Activated CD8-positive, alpha-beta T cell treated with anti-CD3 and anti-CD28 coated beads for 36 hours (primary cell): ENCODE measurements around the gene EEF1A1. TPM values are rescaled to one million over a fixed set of nuclear protein-coding genes. Genes with fewer than 3 reads are reported as not detected.
A peak's percentile ranks its signal among the peaks of the same experiment; 100 is the strongest.
"Not testable (repeated sequence)": the region's sequence is repeated elsewhere in the genome, so short reads cannot be mapped to it uniquely, and the experiment has no call there.

Experiments used
- ATAC-seq: fragments of 200-7000 bp; cut with Tn5 transposase; one replicate; pipeline ENCODE4 v1.10.0; 2021; ENCODE audit warnings: mild to moderate bottlenecking, moderate library complexity
- CTCF ChIA-PET: fragments of 350-600 bp; sonication (Branson Sonifier 250); formaldehyde crosslinking; loops from one replicate; lab custom pipeline; 2021; ENCODE audit warnings: antibody characterized with exemption; lab: Charles Lee
- POLR2A ChIA-PET: fragments of 350-600 bp; sonication (Branson Sonifier 250); formaldehyde crosslinking; loops from one replicate; lab custom pipeline; 2021; ENCODE audit warnings: antibody characterized with exemption; lab: Charles Lee
- DNase-seq: peaks from one replicate; pipeline ENCODE4 v3.0.0-alpha.2; 2020
- H3K27ac Mint-ChIP-seq: one replicate; pipeline ENCODE4 v1.8.0; 2021; ENCODE audit warnings: mild to moderate bottlenecking, mixed read lengths
- H3K27me3 Mint-ChIP-seq: one replicate; pipeline ENCODE4 v1.8.0; 2021; ENCODE audit warnings: mixed read lengths
- H3K36me3 Mint-ChIP-seq: one replicate; pipeline ENCODE4 v1.8.0; 2021; ENCODE audit warnings: low read depth, mixed read lengths
- H3K4me1 Mint-ChIP-seq: one replicate; pipeline ENCODE4 v1.8.0; 2021; ENCODE audit warnings: low read depth, mixed read lengths
- H3K4me3 Mint-ChIP-seq: one replicate; pipeline ENCODE4 v1.8.0; 2021; ENCODE audit warnings: mild to moderate bottlenecking, moderate library complexity, mixed read lengths
- H3K9me3 Mint-ChIP-seq: one replicate; pipeline ENCODE4 v1.8.0; 2021; ENCODE audit warnings: mixed read lengths
- CTCF ChIP-seq: fragments of 200-600 bp; IDR thresholded peaks from one replicate; pipeline ENCODE4 v1.8.0; 2022; ENCODE audit warnings: antibody characterized with exemption, mild to moderate bottlenecking
- intact Hi-C: fragments of 100-400 bp; cut with micrococcal nuclease; formaldehyde crosslinking; loops from one replicate; pipeline ENCODE4 v1.10.0; 2022
- total RNA-seq, 2 experiments: library from RNA; stranded (reverse); gene quantifications; one replicate each; pipeline ENCODE4 v1.2.3, GENCODE V29; 2021

Gene EEF1A1
- total RNA-seq, 2 experiments from 2014 or later: 15,479 to 15,634 TPM

- Mint-ChIP-seq H3K36me3 (no peaks in the 10 kb centered on the region), H3K27ac (no peak overlapping the region), H3K27me3 (no peaks in the 10 kb centered on the region), H3K9me3 (no peaks in the 10 kb centered on the region), H3K4me3 (no peak overlapping the region), H3K4me1 (peaks cover 20% of the 10 kb centered on the region)
- DNase-seq (no peak), ATAC-seq (peak; percentile 42)
- ChIA-PET CTCF (interaction anchor here (1.1 to 1.5 kb wide), 2 partner anchors 9 to 116 kb away, joined by 3 to 8 read pairs; no protein-coding TSS in a partner anchor), POLR2A (interaction anchor here (0.5 to 2.6 kb wide), 5 partner anchors 20 to 46 kb away, joined by 3 to 19 read pairs (median 5); partner anchors contain the start of gene EEF1A1)
- TF ChIP-seq CTCF: no peak
- intact Hi-C loops: no loop called here
Measured at GRCh38 chr6:73558624-73559398, 38.0 kb upstream of the EEF1A1 start.

- no peak for DNase-seq
- no peak for ATAC-seq
- Mint-ChIP-seq H3K9me3 (no peaks in the 10 kb centered on the region), H3K27me3 (no peaks in the 10 kb centered on the region), H3K4me1 (peaks cover 20% of the 10 kb centered on the region), H3K36me3 (no peaks in the 10 kb centered on the region), H3K27ac (no peak overlapping the region), H3K4me3 (no peak overlapping the region)
- intact Hi-C loops: no loop called here
- ChIA-PET CTCF (interaction anchor here (0.7 to 1.6 kb wide), 2 partner anchors 11 to 21 kb away, joined by 3 to 4 read pairs; no protein-coding TSS in a partner anchor), POLR2A (interaction anchor here (1.1 to 2.6 kb wide), 2 partner anchors 9 to 36 kb away, joined by 4 to 19 read pairs; partner anchors contain the start of gene EEF1A1)
- TF ChIP-seq CTCF: no peak
Measured at GRCh38 chr6:73556836-73557235, 36.0 kb upstream of the EEF1A1 start.

GRCh38 chr6:73555380-73555949 lies 34.6 kb upstream of the EEF1A1 start:
- H3K4me3 Mint-ChIP-seq, H3K9me3 Mint-ChIP-seq, H3K36me3 Mint-ChIP-seq, CTCF ChIA-PET, intact Hi-C loops, H3K27ac Mint-ChIP-seq, DNase-seq, ATAC-seq, H3K27me3 Mint-ChIP-seq: not testable (repeated sequence)
- POLR2A ChIA-PET: interaction anchor here (0.8 kb wide), 1 partner anchor 42 kb away, joined by 3 read pairs; no protein-coding TSS in a partner anchor
- H3K4me1 Mint-ChIP-seq: peaks cover 14% of the 10 kb centered on the region

GRCh38 chr6:73551115-73551514 lies 30.3 kb upstream of the EEF1A1 start:
- H3K36me3 Mint-ChIP-seq, POLR2A ChIA-PET, DNase-seq, H3K27ac Mint-ChIP-seq, H3K27me3 Mint-ChIP-seq, H3K9me3 Mint-ChIP-seq, ATAC-seq, H3K4me3 Mint-ChIP-seq, H3K4me1 Mint-ChIP-seq, intact Hi-C loops: not testable (repeated sequence)
- CTCF ChIA-PET: interaction anchor here (1.1 kb wide), 1 partner anchor 38 kb away, joined by 3 read pairs; no protein-coding TSS in a partner anchor

GRCh38 chr6:73548458-73549446 lies 27.9 kb upstream of the EEF1A1 start:
- intact Hi-C loops: no loop called here

More at GRCh38 chr6:73548458-73549446, 27.9 kb upstream of the EEF1A1 start:
- Mint-ChIP-seq H3K36me3 (no peaks in the 10 kb centered on the region), H3K9me3 (no peaks in the 10 kb centered on the region), H3K27me3 (no peaks in the 10 kb centered on the region), H3K4me1 (no peaks in the 10 kb centered on the region), H3K4me3 (no peak overlapping the region), H3K27ac (no peak overlapping the region)
- TF ChIP-seq CTCF: no peak
- no peak for ATAC-seq
- POLR2A ChIA-PET: interaction anchor here (0.8 to 1.3 kb wide), 3 partner anchors 8 to 35 kb away, joined by 3 to 4 read pairs (median 3); partner anchors contain the start of gene EEF1A1
- CTCF ChIA-PET: interaction anchor here (1.0 to 1.5 kb wide), 3 partner anchors 10 to 36 kb away, joined by 3 to 8 read pairs (median 4); no protein-coding TSS in a partner anchor
- DNase-seq: no peak
